RPMI8226 (cell line): ENCODE data around the gene ZNF668.

Experiments
- DNase-seq: peaks from one replicate; pipeline ENCODE4 v3.0.0-alpha.2; 2015

The ZNF668 gene

GRCh38 chr16:31073970-31074813, at the start of gene ZNF668, which contains the start of gene ZNF646:
TSS of gene ZNF668 (minus strand) at chr16:31074240. CDS start at chr16:31064459, 9,781 bp downstream.
TSS of gene ZNF646 (plus strand) at chr16:31074422. CDS start at chr16:31076325, 1,903 bp downstream.
- peak; percentile 100 for DNase-seq

GRCh38 chr16:31120129-31120528, 46.1 kb upstream of the ZNF668 start:
- no peak for DNase-seq

GRCh38 chr16:31118223-31119155, 44.4 kb upstream of the ZNF668 start:
- DNase-seq, result no peak

- DNase-seq, result peak; percentile 100
These were observed 43.6 kb upstream of the ZNF668 start, which contains the start of gene KAT8 for GRCh38 chr16:31117384-31118222. TSS of gene KAT8 (plus strand) at chr16:31117664. CDS start at chr16:31117682, 18 bp downstream.

GRCh38 chr16:31114468-31114867, 40.4 kb upstream of the ZNF668 start:
- DNase-seq, result no peak

GRCh38 chr16:31113121-31114120, 39.4 kb upstream of the ZNF668 start:
- no peak for DNase-seq

- no peak for DNase-seq
These were observed 38.7 kb upstream of the ZNF668 start for GRCh38 chr16:31112711-31113110.

GRCh38 chr16:31111881-31112466, 37.9 kb upstream of the ZNF668 start:
- no peak for DNase-seq

GRCh38 chr16:31110106-31111034, 36.3 kb upstream of the ZNF668 start:
- no peak for DNase-seq

GRCh38 chr16:31109622-31110021, 35.6 kb upstream of the ZNF668 start:
- DNase-seq, result no peak

GRCh38 chr16:31108794-31109558, 34.9 kb upstream of the ZNF668 start:
- DNase-seq, result no peak

GRCh38 chr16:31108035-31108793, 34.2 kb upstream of the ZNF668 start, which contains the start of gene BCKDK:
TSS of gene BCKDK (plus strand) at chr16:31108386. CDS start at chr16:31109224, 838 bp downstream.
- peak; percentile 92 for DNase-seq

GRCh38 chr16:31107465-31107867, 33.4 kb upstream of the ZNF668 start:
- peak; percentile 78 for DNase-seq

GRCh38 chr16:31106509-31107464, 32.7 kb upstream of the ZNF668 start:
- no peak for DNase-seq

GRCh38 chr16:31105677-31106213, 31.7 kb upstream of the ZNF668 start:
- DNase-seq, result peak; percentile 87
